ENCODE data around the gene ACAD11. TPM values are rescaled to one million over a fixed set of nuclear protein-coding genes. Genes with fewer than 3 reads are reported as not detected.
"Not testable (repeated sequence)": the region's sequence is repeated elsewhere in the genome, so short reads cannot be mapped to it uniquely, and the experiment has no call there.

The ACAD11 gene
- total RNA-seq, 1 donor from 2014 or later = 14.1 TPM

DNA sequence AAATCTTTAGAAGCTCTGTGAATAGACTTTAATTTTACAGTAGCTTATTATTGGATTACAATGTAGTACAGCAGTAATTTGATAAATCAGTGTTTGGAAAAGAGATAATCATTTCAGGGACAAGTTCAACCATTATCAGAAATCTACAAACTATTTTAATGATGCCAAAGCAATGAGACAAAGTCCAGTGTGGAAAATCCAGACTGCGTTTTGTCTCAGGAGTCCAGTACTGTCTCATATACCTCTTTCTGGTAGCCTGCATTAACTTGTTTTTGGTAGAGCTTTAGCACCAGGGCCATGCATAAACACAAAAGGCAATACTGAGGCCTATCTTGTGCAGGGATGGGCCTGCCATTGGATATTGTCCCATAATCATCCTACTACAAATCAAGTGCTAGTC, 42.8 kb downstream of the ACAD11 start:
- intact Hi-C loops (cut with micrococcal nuclease) = no loop called here

DNA sequence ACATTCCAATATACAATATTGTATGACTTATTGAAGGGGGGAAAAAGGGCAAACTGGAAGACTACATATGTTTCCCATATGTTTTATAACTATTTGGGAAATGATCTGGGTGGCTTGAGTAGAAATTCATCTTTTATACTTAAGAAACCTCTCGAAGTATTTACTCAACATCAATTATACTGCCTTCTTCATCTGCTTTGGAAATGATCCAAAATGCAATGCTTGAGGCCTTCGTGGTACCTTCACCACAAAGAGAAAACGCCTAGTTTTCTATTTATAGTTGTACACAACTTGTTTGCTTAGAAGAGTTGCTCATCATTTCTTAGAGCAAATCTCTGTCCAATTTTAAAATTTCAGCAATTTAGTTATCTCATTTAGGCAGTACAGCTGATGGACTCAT, 43.7 kb downstream of the ACAD11 start:
- Mint-ChIP-seq H3K4me1 (ENCODE audit: low read depth) (no peaks in the 10 kb centered on the region), H3K4me3 (no peak overlapping the region), H3K27me3 (ENCODE audit: insufficient read depth) (no peaks in the 10 kb centered on the region), H3K27ac (no peak overlapping the region), H3K9me3 (peaks cover 14% of the 10 kb centered on the region), H3K36me3 (ENCODE audit: low read depth) (peaks cover 29% of the 10 kb centered on the region)
- intact Hi-C loops (cut with micrococcal nuclease) = no loop called here
- no peak for DNase-seq (ENCODE audit: low spot score)

More for the DNA sequence above, 42.8 kb downstream of the ACAD11 start:
- Mint-ChIP-seq H3K4me1 (ENCODE audit: low read depth) (no peaks in the 10 kb centered on the region), H3K27ac (no peak overlapping the region), H3K4me3 (no peak overlapping the region), H3K36me3 (ENCODE audit: low read depth) (peaks cover 24% of the 10 kb centered on the region), H3K27me3 (ENCODE audit: insufficient read depth) (no peaks in the 10 kb centered on the region), H3K9me3 (peaks cover 10% of the 10 kb centered on the region)
- DNase-seq (ENCODE audit: low spot score) = no peak

DNA sequence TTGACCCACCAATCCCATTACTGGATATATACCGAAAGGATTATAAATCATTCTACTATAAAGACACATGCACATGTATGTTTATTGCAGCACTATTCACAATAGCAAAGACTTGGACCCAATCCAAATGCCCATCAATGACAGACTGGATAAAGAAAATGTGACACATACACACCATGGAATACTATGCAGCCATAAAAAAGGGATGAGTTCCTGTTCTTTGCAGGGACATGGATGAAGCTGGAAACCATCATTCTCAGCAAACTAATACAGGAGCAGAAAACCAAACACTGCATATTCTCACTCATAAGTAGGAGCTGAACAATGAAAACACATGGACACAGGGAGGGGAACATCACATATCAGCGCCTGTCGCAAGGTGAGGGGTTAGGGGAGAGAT, 44.3 kb downstream of the ACAD11 start:
- DNase-seq (ENCODE audit: low spot score); H3K27ac Mint-ChIP-seq; H3K4me3 Mint-ChIP-seq; H3K4me1 Mint-ChIP-seq (ENCODE audit: low read depth); intact Hi-C loops (cut with micrococcal nuclease); H3K27me3 Mint-ChIP-seq (ENCODE audit: insufficient read depth): not testable (repeated sequence)
- peaks cover 27% of the 10 kb centered on the region for H3K36me3 Mint-ChIP-seq (ENCODE audit: low read depth)
- peaks cover 14% of the 10 kb centered on the region for H3K9me3 Mint-ChIP-seq

DNA sequence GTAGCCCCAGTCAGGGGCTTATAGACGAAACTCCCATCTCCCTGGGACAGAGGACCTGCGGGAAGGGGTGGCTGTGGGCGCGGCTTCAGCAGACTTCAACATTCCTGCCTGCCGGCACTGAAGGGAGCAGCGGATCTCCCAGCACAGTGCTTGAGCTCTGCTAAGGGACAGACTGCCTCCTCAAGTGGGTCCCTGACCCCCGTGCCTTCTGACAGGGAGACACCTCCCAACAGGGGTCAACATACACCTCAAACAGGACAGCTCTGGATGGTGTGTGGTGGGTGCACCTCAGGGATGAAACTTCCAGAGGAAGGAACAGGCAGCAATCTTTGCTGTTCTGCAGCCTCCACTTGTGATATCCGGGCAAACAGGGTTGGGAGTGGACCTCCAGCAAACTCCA, 53.0 kb downstream of the ACAD11 start:
- H3K9me3 Mint-ChIP-seq; H3K4me1 Mint-ChIP-seq (ENCODE audit: low read depth); intact Hi-C loops (cut with micrococcal nuclease); H3K4me3 Mint-ChIP-seq; H3K27me3 Mint-ChIP-seq (ENCODE audit: insufficient read depth); H3K27ac Mint-ChIP-seq; DNase-seq (ENCODE audit: low spot score): not testable (repeated sequence)
- H3K36me3 Mint-ChIP-seq (ENCODE audit: low read depth) = peaks cover 23% of the 10 kb centered on the region

DNA sequence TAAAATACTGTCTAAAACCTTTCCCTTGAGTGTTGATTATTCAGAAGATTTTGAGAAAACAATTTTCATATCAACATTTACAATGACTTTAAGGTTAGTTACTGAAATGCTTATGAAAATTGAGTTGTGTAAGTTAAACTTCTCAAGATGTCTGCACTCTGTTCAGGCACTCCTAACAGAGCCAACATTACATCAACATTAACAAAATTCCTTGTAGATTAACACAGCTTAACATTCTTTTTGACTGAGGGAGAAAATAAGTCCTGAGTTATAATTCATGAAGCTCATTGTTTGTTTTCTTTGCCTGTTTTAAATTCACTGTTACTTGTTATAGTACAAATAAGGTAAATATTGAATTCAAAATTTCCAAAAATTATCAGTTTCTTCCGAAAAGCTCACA, 53.5 kb downstream of the ACAD11 start:
- H3K36me3 Mint-ChIP-seq (ENCODE audit: low read depth) = peaks cover 19% of the 10 kb centered on the region
- intact Hi-C loops (cut with micrococcal nuclease) = no loop called here

DNA sequence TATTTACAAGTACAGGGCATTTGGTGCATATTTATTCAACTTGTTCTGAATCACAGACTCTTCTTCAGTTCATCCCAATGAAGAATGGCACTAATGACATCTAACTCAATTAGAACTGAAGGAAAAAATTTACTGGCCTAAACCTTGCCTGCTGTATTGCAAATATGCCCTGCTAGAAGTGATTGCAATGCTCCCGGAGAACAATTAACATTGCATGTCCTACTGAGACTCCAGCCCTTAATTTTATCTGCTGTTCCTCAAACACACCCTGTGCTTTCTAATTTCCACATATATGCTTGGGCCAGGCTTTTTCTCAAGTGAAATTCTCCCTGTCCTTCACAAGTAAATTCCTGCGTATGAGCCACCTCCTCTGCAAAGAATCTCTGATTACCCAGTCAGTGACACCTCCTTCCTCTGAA, 54.2 kb downstream of the ACAD11 start:
- Mint-ChIP-seq H3K27me3 (ENCODE audit: insufficient read depth) (no peaks in the 10 kb centered on the region), H3K4me1 (ENCODE audit: low read depth) (no peaks in the 10 kb centered on the region), H3K4me3 (no peak overlapping the region), H3K36me3 (ENCODE audit: low read depth) (peaks cover 18% of the 10 kb centered on the region), H3K27ac (no peak overlapping the region), H3K9me3 (peaks cover 4% of the 10 kb centered on the region)
- intact Hi-C loops (cut with micrococcal nuclease) = no loop called here
- DNase-seq (ENCODE audit: low spot score) = no peak

More for the DNA sequence above, 53.5 kb downstream of the ACAD11 start:
- H3K27ac Mint-ChIP-seq = no peak overlapping the region
- H3K9me3 Mint-ChIP-seq = peaks cover 5% of the 10 kb centered on the region
- H3K27me3 Mint-ChIP-seq (ENCODE audit: insufficient read depth) = no peaks in the 10 kb centered on the region
- H3K4me3 Mint-ChIP-seq = no peak overlapping the region
- no peak for DNase-seq (ENCODE audit: low spot score)
- no peaks in the 10 kb centered on the region for H3K4me1 Mint-ChIP-seq (ENCODE audit: low read depth)

DNA sequence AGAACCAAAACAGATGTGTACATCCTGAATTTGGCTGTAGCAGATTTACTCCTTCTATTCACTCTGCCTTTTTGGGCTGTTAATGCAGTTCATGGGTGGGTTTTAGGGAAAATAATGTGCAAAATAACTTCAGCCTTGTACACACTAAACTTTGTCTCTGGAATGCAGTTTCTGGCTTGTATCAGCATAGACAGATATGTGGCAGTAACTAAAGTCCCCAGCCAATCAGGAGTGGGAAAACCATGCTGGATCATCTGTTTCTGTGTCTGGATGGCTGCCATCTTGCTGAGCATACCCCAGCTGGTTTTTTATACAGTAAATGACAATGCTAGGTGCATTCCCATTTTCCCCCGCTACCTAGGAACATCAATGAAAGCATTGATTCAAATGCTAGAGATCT, 59.0 kb downstream of the ACAD11 start:
- intact Hi-C loops (cut with micrococcal nuclease); DNase-seq (ENCODE audit: low spot score); H3K27ac Mint-ChIP-seq; H3K4me1 Mint-ChIP-seq (ENCODE audit: low read depth); H3K4me3 Mint-ChIP-seq; H3K27me3 Mint-ChIP-seq (ENCODE audit: insufficient read depth); H3K9me3 Mint-ChIP-seq: not testable (repeated sequence)
- peaks cover 12% of the 10 kb centered on the region for H3K36me3 Mint-ChIP-seq (ENCODE audit: low read depth)

DNA sequence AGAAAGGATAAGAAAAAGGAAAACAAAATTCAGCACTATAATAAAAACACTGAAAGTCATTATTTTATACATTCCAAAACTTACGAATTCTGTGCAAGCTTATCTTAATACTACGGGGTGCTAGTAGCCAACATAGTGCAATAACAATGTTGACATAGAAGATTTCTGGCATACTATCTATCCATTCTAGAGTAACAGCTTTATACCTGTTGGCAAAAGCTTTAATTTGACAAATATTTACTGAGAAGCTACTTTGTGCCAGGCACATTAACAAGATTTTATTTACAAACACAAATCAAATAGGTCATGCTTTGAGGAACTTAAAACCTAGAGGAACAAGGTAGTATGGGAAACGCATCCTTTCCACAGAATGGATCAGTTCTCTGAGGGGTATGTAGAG, 61.4 kb downstream of the ACAD11 start:
- Mint-ChIP-seq H3K27ac (no peak overlapping the region), H3K4me1 (ENCODE audit: low read depth) (peaks cover 6% of the 10 kb centered on the region), H3K36me3 (ENCODE audit: low read depth) (peaks cover 12% of the 10 kb centered on the region), H3K9me3 (no peaks in the 10 kb centered on the region), H3K4me3 (no peak overlapping the region), H3K27me3 (ENCODE audit: insufficient read depth) (no peaks in the 10 kb centered on the region)
- intact Hi-C loops (cut with micrococcal nuclease) = no loop called here
- DNase-seq (ENCODE audit: low spot score) = no peak

DNA sequence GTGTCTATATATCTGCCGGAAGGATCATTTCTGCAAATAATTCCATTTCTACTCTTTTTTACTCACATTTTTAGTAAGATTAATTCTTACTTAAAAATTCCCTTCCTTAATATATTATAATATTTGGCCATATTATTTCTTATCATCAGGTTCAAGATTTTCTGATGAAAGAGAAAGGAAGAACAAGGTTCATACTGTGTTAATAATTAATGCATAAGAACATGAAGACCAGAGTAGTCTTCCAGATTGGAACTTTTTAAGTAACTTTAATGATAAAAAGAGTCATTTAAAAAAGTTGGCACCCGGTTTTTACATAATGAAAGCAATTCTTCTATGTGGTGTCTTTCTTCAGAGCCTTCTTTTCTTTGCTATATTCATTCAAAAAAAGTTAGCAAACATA, 61.9 kb downstream of the ACAD11 start:
- no peaks in the 10 kb centered on the region for H3K9me3 Mint-ChIP-seq
- no peak for DNase-seq (ENCODE audit: low spot score)
- intact Hi-C loops (cut with micrococcal nuclease) = no loop called here
- no peak overlapping the region for H3K27ac Mint-ChIP-seq
- H3K36me3 Mint-ChIP-seq (ENCODE audit: low read depth) = peaks cover 10% of the 10 kb centered on the region
- H3K4me1 Mint-ChIP-seq (ENCODE audit: low read depth) = peaks cover 6% of the 10 kb centered on the region
- H3K27me3 Mint-ChIP-seq (ENCODE audit: insufficient read depth) = no peaks in the 10 kb centered on the region
- no peak overlapping the region for H3K4me3 Mint-ChIP-seq

DNA sequence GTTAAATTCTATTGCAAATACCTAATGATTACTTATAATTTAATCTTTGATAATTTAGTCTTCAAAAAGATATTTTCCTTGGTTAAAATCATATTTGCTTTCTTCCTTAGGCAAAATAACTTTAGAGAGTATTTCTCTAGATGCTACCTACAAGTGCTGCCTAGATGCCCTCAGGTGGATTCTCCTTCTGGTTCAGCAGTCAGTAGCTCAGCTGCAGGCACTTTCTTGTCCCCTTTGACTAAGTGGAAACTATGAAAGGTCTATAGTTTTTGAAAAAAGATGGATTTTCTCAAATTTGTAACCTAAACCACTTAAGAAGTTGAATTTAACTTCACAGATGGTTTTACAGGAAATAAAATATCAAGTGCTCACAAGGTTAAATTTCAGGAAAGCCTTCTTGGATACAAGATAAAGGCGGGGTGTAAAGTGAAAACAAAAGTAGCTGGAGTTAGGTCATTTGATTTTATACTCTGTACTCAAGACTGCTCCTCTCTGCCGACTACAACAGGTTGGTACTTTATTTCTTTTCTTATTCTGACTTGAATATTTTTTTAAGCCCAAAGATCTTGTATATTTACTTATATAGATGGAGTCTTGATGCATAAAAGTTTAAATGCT, 62.7 kb downstream of the ACAD11 start, which contains the start of gene ACKR4:
Gene ACKR4, plus strand, starts transcription at position 455 of the 618 bp plus-strand sequence. CDS start 3,128 bp downstream, outside the sequence.
- Mint-ChIP-seq H3K4me3 (no peak within 1 kb of the TSS), H3K27me3 (ENCODE audit: insufficient read depth) (no peaks in the 10 kb centered on the region), H3K27ac (no peak within 1 kb of the TSS), H3K36me3 (ENCODE audit: low read depth) (peaks cover 10% of the 10 kb centered on the region), H3K4me1 (ENCODE audit: low read depth) (peaks cover 6% of the 10 kb centered on the region), H3K9me3 (no peaks in the 10 kb centered on the region)
- intact Hi-C loops (cut with micrococcal nuclease) = no loop called here
- no peak for DNase-seq (ENCODE audit: low spot score)

DNA sequence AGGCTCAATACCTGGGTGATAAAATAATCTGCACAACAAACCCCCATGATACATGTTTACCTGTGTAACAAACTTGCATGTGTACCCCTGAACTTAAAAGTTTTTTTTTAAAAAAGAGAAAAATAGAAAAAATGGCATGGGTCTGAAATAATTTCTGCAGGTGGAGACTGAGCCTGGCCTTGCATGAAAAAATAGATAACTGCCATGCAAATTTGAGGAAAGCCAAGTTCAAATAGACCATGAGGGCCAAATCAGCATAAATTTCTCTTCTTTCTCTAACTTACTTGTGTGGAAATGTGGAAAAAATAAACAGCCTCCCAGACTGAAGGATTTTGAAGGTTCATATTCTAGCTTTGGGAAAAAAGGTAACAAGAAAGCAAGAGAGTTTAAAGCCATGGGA, 63.3 kb downstream of the ACAD11 start:
- Mint-ChIP-seq H3K27me3 (ENCODE audit: insufficient read depth) (no peaks in the 10 kb centered on the region), H3K36me3 (ENCODE audit: low read depth) (peaks cover 10% of the 10 kb centered on the region), H3K4me1 (ENCODE audit: low read depth) (peaks cover 6% of the 10 kb centered on the region), H3K9me3 (no peaks in the 10 kb centered on the region), H3K27ac (no peak overlapping the region), H3K4me3 (no peak overlapping the region)
- no peak for DNase-seq (ENCODE audit: low spot score)
- intact Hi-C loops (cut with micrococcal nuclease) = no loop called here

DNA sequence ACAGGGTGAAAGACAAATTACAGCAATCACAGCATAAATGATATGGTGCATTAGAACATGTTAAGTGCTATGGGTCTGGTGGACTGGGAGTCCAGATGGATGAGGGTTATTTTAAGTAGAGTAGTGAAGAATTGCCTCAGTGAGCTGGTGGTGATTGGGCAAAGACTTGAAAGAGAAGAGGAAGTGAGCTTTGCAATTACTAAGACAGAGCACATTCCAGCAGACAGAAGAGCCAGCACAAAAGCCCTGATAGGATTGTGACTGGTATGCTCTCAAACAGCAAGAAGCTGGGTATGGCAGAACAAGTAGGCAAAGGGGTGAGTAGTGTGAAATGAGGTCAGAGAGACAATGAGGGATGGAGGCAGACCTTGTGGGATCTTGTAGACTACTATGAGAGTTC, 64.6 kb downstream of the ACAD11 start:
- Mint-ChIP-seq H3K27ac (no peak overlapping the region), H3K4me3 (no peak overlapping the region), H3K4me1 (ENCODE audit: low read depth) (peaks cover 6% of the 10 kb centered on the region), H3K27me3 (ENCODE audit: insufficient read depth) (no peaks in the 10 kb centered on the region), H3K9me3 (no peaks in the 10 kb centered on the region), H3K36me3 (ENCODE audit: low read depth) (peaks cover 11% of the 10 kb centered on the region)
- no peak for DNase-seq (ENCODE audit: low spot score)
- intact Hi-C loops (cut with micrococcal nuclease) = no loop called here

DNA sequence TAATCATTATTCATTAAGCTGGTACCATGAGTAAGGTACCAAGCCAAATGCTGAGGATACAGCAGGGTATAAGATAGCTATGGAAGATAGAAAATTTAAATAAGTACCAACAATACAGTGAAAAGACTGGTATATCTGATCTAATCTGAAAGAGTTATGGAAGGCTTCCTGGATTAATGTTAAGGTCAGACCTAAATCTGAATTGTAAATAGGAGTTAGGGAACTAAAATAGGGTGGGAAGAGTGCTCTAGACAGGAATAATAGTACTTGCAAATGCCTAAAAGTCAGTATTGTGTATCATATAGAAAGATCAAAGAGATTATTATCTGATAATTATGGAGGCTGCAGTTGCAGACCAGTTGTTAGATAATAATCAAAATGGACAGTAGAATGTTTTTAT, 65.1 kb downstream of the ACAD11 start:
- Mint-ChIP-seq H3K9me3 (no peaks in the 10 kb centered on the region), H3K4me3 (no peak overlapping the region), H3K27ac (no peak overlapping the region), H3K36me3 (ENCODE audit: low read depth) (peaks cover 11% of the 10 kb centered on the region), H3K4me1 (ENCODE audit: low read depth) (peaks cover 6% of the 10 kb centered on the region), H3K27me3 (ENCODE audit: insufficient read depth) (no peaks in the 10 kb centered on the region)
- intact Hi-C loops (cut with micrococcal nuclease) = no loop called here
- DNase-seq (ENCODE audit: low spot score) = no peak

DNA sequence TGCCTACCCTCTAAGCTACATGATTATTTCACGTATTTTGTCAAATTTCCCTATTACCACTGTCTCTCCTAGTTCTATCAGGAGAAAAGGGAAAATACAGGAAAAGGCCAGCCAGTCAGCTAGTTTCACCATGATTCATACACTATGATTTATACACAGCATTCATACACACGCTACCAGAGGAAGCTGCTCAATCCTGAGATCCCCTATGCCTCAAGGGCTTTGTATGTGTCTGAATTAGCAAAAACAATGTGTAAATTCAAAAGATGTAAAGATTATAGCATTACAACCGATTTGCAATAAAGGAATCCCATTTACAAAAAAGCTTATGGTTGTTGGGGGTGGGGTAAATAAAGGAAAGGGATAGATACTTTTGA, 65.7 kb downstream of the ACAD11 start:
- peaks cover 13% of the 10 kb centered on the region for H3K36me3 Mint-ChIP-seq (ENCODE audit: low read depth)
- peaks cover 6% of the 10 kb centered on the region for H3K4me1 Mint-ChIP-seq (ENCODE audit: low read depth)
- intact Hi-C loops (cut with micrococcal nuclease) = no loop called here
- no peak overlapping the region for H3K4me3 Mint-ChIP-seq
- no peak overlapping the region for H3K27ac Mint-ChIP-seq
- no peaks in the 10 kb centered on the region for H3K27me3 Mint-ChIP-seq (ENCODE audit: insufficient read depth)
- DNase-seq (ENCODE audit: low spot score) = no peak
- H3K9me3 Mint-ChIP-seq = no peaks in the 10 kb centered on the region

Data from activated T-helper 1 cell treated with anti-CD3 and anti-CD28 coated beads, Interleukin-12 subunit alpha, Interleukin-12 subunit beta, Interleukin-2, Interleukin-4 antibody, amounts not matched to agents 30 ng/mL and 10 ng/mL and 1 ng/mL, durations not matched to agents 14 hours and 24 hours and 36 hours (primary cell).